ENCODE results near the gene SHISA7.

The SHISA7 gene

DNA sequence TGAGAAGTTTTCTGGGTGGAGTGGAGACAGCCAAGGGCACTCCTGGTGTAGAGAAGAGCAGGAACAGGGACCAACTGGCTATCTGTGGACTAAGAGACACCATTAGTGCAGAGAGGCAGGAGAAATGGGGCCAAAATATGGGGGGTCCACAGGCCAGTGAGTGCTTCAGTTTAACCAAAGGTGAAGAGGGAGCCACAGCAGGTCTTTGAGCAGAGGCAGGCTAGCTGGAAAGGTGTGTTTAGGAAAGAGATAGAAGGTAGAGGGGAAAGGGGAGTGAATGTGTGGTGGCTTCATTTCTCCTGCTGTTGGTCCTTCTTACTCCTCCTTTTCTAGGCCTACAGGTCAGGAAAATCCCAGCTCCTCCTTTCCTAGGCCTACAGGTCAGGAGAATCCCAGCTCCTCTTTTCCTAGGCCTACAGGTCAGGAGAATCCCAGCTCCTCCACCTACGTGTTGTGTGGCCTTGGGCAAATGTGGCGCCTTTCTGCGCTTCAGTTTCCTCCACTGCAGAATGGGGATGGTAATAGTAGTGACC lies 60.5 kb downstream of the SHISA7 start:
- Histone ChIP-seq H3K9ac (ENCODE audit: low read length) (no peak overlapping the region), H3K4me2 (ENCODE audit: low read length) (peak overlapping the region; percentile 60; the same call in 1 of the 2 replicates), H3K36me3 (ENCODE audit: insufficient read depth, low read length) (peaks cover 17% of the 10 kb centered on the region), H3K4me1 (ENCODE audit: insufficient read depth, low read length, severe bottlenecking) (peaks cover 27% of the 10 kb centered on the region), H3K79me2 (ENCODE audit: insufficient read depth, low read length) (no peaks in the 10 kb centered on the region), H3K4me3 (ENCODE audit: low read depth, low read length, poor library complexity, severe bottlenecking) (peak overlapping the region; percentile 52), H4K20me1 (ENCODE audit: insufficient read depth, low read length) (no peaks in the 10 kb centered on the region), H3K9me2 (ENCODE audit: low read depth, low read length) (no peaks in the 10 kb centered on the region), H3K9me3 (ENCODE audit: low read length) (no peaks in the 10 kb centered on the region), H3K27ac (ENCODE audit: low read depth, low read length, poor library complexity, severe bottlenecking) (no peak overlapping the region), H3K27me3 (ENCODE audit: insufficient read depth, low read length) (no peaks in the 10 kb centered on the region), H2AFZ (ENCODE audit: low read length) (no peak overlapping the region), H3F3A (ENCODE audit: insufficient read depth, low read length) (no peaks in the 10 kb centered on the region)
- TF ChIP-seq EZH2 (IDR thresholded peaks at IDR 0.05; ENCODE audit: borderline replicate concordance, low read length) = no peak
- TF ChIP-seq, protein P1, sequence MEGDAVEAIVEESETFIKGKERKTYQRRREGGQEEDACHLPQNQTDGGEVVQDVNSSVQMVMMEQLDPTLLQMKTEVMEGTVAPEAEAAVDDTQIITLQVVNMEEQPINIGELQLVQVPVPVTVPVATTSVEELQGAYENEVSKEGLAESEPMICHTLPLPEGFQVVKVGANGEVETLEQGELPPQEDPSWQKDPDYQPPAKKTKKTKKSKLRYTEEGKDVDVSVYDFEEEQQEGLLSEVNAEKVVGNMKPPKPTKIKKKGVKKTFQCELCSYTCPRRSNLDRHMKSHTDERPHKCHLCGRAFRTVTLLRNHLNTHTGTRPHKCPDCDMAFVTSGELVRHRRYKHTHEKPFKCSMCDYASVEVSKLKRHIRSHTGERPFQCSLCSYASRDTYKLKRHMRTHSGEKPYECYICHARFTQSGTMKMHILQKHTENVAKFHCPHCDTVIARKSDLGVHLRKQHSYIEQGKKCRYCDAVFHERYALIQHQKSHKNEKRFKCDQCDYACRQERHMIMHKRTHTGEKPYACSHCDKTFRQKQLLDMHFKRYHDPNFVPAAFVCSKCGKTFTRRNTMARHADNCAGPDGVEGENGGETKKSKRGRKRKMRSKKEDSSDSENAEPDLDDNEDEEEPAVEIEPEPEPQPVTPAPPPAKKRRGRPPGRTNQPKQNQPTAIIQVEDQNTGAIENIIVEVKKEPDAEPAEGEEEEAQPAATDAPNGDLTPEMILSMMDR (IDR thresholded peaks at IDR 0.05; ENCODE audit: low read length) = no peak

DNA sequence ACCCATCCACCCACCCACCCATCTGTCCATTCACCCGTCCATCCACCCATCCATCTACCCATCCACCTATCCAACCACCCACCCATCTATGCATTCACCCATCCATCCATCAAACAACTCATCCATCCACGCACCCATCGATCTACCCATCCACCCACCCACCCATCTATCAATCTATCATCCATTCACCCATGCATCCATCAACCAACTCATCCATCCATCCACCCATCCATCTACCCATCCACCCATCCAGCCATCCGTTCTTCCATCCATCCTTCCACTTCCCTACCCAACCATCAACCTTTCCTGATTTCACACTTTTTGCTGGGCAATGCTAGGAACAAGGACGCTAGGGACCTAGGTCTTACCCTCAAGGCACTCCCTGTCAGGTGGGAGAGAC lies 61.1 kb downstream of the SHISA7 start:
- Histone ChIP-seq H3K9ac (ENCODE audit: low read length) (no peak overlapping the region), H3F3A (ENCODE audit: insufficient read depth, low read length) (no peaks in the 10 kb centered on the region), H3K9me2 (ENCODE audit: low read depth, low read length) (no peaks in the 10 kb centered on the region), H2AFZ (ENCODE audit: low read length) (no peak overlapping the region), H3K4me3 (ENCODE audit: low read depth, low read length, poor library complexity, severe bottlenecking) (no peak overlapping the region), H3K27me3 (ENCODE audit: insufficient read depth, low read length) (no peaks in the 10 kb centered on the region), H3K79me2 (ENCODE audit: insufficient read depth, low read length) (no peaks in the 10 kb centered on the region), H4K20me1 (ENCODE audit: insufficient read depth, low read length) (no peaks in the 10 kb centered on the region), H3K36me3 (ENCODE audit: insufficient read depth, low read length) (peaks cover 12% of the 10 kb centered on the region), H3K27ac (ENCODE audit: low read depth, low read length, poor library complexity, severe bottlenecking) (no peak overlapping the region), H3K9me3 (ENCODE audit: low read length) (no peaks in the 10 kb centered on the region), H3K4me1 (ENCODE audit: insufficient read depth, low read length, severe bottlenecking) (peaks cover 22% of the 10 kb centered on the region), H3K4me2 (ENCODE audit: low read length) (no peak overlapping the region)
- no peak for TF ChIP-seq EZH2 (IDR thresholded peaks at IDR 0.05; ENCODE audit: borderline replicate concordance, low read length)
- TF ChIP-seq, protein P1 (IDR thresholded peaks at IDR 0.05; ENCODE audit: low read length) = no peak

DNA sequence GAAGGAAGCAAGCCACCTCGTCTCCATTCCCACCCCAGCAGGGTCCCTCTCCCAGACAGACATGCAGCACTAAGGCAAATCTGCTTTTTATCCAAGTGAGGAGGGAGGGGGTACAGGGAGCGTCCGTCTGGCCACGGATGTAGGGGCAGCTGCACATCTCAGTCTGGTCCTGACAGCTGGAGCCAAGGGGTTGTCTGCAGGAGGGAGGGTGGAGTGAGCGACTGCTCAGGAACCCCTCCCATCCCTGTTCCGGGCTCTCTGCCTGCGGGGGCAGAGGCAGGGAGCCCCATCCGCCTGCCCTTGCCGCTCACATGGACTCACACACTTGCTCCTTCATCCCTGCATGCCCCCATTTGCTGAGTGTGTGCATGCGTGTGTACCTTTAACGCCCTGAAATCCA lies 63.9 kb downstream of the SHISA7 start:
- Histone ChIP-seq H3K4me2 (ENCODE audit: low read length) (no peak overlapping the region), H3F3A (ENCODE audit: insufficient read depth, low read length) (no peaks in the 10 kb centered on the region), H3K36me3 (ENCODE audit: insufficient read depth, low read length) (no peaks in the 10 kb centered on the region; the same call in 1 of the 2 replicates), H3K9ac (ENCODE audit: low read length) (no peak overlapping the region), H3K27me3 (ENCODE audit: insufficient read depth, low read length) (0 out of 2 replicates have a peak, but pooled peaks cover 11% of the 10 kb centered on the region), H2AFZ (ENCODE audit: low read length) (no peak overlapping the region), H3K4me3 (ENCODE audit: low read depth, low read length, poor library complexity, severe bottlenecking) (no peak overlapping the region), H3K27ac (ENCODE audit: low read depth, low read length, poor library complexity, severe bottlenecking) (no peak overlapping the region), H3K9me3 (ENCODE audit: low read length) (no peaks in the 10 kb centered on the region), H4K20me1 (ENCODE audit: insufficient read depth, low read length) (no peaks in the 10 kb centered on the region), H3K4me1 (ENCODE audit: insufficient read depth, low read length, severe bottlenecking) (peaks cover 6% of the 10 kb centered on the region), H3K79me2 (ENCODE audit: insufficient read depth, low read length) (no peaks in the 10 kb centered on the region), H3K9me2 (ENCODE audit: low read depth, low read length) (no peaks in the 10 kb centered on the region)
- TF ChIP-seq, protein P1 (IDR thresholded peaks at IDR 0.05; ENCODE audit: low read length) = no peak
- no peak for TF ChIP-seq EZH2 (IDR thresholded peaks at IDR 0.05; ENCODE audit: borderline replicate concordance, low read length)

All from OCI-LY1 (cell line).